Thoracic aorta (tissue), 2 donors: Measurements from ENCODE around the gene SLC9A7. TPM values are rescaled to one million over a fixed set of nuclear protein-coding genes. Genes with fewer than 3 reads are reported as not detected.
"Not testable (repeated sequence)": the region's sequence is repeated elsewhere in the genome, so short reads cannot be mapped to it uniquely, and the experiment has no call there.

ENCODE experiments used
- ATAC-seq: fragments of 150-250 bp; one replicate; pipeline ENCODE4 v1.8.0; 2017; ENCODE audit warnings: low read depth; ENCODE audit not compliant: insufficient number of reproducible peaks, low FRiP score
- DNase-seq: peaks from one replicate; pipeline ENCODE4 v3.0.0-alpha.2; 2020; ENCODE audit warnings: low spot score
- H3K27ac ChIP-seq, 2 donors: fragments of 200-600 bp; sonication (generic); 1 replicate in 1 of 2; 2 replicates in 1 of 2; pipeline ENCODE4 v1.5.1; 2016; ENCODE audit warnings: mild to moderate bottlenecking in 2 of 2, moderate library complexity in 2 of 2
- H3K27me3 ChIP-seq: fragments of 200-600 bp; sonication (generic); replicated peaks from 2 replicates; pipeline ENCODE4 v1.6.0; 2016; ENCODE audit warnings: mild to moderate bottlenecking; ENCODE audit not compliant: insufficient read depth
- H3K36me3 ChIP-seq: fragments of 200-600 bp; sonication (generic); one replicate; pipeline ENCODE4 v1.5.1; 2016
- H3K4me1 ChIP-seq, 2 donors: fragments of 200-600 bp; sonication (generic); 1 replicate in 1 of 2; 2 replicates in 1 of 2; pipeline versions ENCODE4 v1.5.1 to v1.6.0; 2016; ENCODE audit warnings: low read depth in 2 of 2, mild to moderate bottlenecking in 1 of 2; ENCODE audit not compliant: control insufficient read depth in 1 of 2
- H3K4me3 ChIP-seq: fragments of 200-600 bp; sonication (generic); 2 replicates; pipeline ENCODE4 v1.5.1; 2016; ENCODE audit warnings: mild to moderate bottlenecking
- H3K9me3 ChIP-seq: fragments of 200-600 bp; sonication (generic); 2 replicates; pipeline ENCODE4 v1.5.1; 2016
- total RNA-seq, 2 donors: library from RNA; depleted of rRNA; stranded (reverse); fragments of >200 nt; gene quantifications; one replicate each; pipeline versions ENCODE4 v1.1.0 to v1.2.3, GENCODE V29; 2016
- TF ChIP-seq, protein P1 (sequence below): fragments of 200-600 bp; sonication (generic); IDR thresholded peaks from one replicate; pipeline ENCODE4 v1.5.1; 2019; ENCODE audit warnings: antibody characterized with exemption

Gene SLC9A7
- total RNA-seq, 2 donors from 2014 or later: 6.7 to 12.2 TPM

DNA sequence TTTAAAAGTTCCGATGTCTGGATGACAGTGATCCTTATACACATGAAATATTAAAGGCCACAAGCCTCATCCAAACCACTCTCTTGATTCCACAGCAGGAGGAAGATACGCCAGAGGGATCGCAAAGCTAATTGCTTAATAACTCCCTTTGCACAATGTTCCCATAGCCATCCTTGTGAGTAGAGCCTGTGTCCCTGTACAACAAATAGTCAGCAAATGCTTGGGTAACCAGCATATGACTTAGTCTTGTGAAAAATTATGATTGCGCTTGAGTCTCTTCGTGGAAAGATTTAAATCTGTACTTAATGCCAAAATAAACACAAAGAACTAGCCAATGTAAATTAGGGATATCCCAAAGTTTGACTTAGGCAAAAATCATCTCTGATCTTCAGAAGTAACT lies 31.5 kb downstream of the SLC9A7 start:
- no peaks in the 10 kb centered on the region for H3K36me3 ChIP-seq
- no peaks in the 10 kb centered on the region for H3K9me3 ChIP-seq
- ATAC-seq (no peak), DNase-seq (no peak)
- H3K27ac ChIP-seq: no peak overlapping the region
- no peaks in the 10 kb centered on the region for H3K27me3 ChIP-seq
- H3K4me1 ChIP-seq: no peaks in the 10 kb centered on the region
- TF ChIP-seq, protein P1, sequence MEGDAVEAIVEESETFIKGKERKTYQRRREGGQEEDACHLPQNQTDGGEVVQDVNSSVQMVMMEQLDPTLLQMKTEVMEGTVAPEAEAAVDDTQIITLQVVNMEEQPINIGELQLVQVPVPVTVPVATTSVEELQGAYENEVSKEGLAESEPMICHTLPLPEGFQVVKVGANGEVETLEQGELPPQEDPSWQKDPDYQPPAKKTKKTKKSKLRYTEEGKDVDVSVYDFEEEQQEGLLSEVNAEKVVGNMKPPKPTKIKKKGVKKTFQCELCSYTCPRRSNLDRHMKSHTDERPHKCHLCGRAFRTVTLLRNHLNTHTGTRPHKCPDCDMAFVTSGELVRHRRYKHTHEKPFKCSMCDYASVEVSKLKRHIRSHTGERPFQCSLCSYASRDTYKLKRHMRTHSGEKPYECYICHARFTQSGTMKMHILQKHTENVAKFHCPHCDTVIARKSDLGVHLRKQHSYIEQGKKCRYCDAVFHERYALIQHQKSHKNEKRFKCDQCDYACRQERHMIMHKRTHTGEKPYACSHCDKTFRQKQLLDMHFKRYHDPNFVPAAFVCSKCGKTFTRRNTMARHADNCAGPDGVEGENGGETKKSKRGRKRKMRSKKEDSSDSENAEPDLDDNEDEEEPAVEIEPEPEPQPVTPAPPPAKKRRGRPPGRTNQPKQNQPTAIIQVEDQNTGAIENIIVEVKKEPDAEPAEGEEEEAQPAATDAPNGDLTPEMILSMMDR: no peak
- H3K4me3 ChIP-seq: no peak overlapping the region

DNA sequence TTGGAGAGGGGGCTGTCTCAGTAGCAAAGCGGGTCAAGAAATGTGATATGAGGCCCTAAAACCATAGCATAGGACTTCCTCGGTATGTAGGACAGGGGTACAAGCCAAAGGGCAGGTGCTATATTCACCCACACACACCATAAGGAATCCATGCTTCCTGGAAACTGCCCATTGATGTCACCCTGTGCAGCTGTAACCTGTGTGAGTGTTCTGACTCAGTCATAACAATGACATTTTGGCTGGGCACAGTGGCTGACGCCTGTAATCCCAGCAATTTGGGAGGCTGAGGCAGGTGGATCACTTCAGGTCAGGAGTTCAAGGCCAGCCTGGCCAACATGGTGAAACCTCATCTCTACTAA lies 35.4 kb downstream of the SLC9A7 start:
- DNase-seq, H3K36me3 ChIP-seq, ATAC-seq, H3K4me3 ChIP-seq, H3K9me3 ChIP-seq, H3K27ac ChIP-seq, H3K27me3 ChIP-seq, H3K4me1 ChIP-seq: not testable (repeated sequence)

DNA sequence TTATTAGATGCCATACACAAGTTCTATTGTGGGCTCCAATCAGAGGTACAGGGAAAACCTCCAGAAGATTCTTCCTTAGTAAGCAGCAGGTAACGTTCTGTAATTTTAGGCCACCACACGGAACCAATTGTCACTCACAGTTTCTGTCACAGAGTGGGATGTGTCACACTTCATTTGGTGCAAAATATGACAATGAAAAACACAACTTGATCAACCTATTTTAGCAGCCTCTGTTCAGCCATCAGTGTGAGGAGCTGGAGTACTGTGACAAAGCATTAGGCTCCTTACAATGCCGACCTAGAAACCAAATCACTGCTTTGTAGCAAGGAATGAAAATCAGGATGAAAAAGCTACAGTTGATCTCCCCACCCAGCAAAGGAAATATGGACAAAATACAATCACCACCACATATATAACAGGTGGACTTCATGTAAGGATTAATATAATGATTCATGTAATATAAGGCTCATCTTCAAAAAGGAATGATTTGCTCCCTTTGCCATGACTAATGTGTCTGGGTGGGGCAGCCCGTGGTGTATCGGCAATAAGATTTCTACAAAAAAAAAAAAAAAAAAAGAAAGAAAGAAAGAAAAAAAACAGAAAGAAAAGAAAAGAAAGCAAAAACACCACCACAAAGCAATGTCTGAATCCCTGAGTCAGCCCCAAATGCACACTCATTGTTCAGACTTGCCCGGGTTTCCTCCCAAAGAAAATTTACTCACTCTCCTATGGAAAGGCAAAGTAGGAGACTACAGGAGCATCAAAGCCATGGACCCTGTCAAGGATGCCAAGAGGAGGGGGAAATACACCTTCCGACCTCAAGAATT lies 36.0 kb downstream of the SLC9A7 start:
- no peak for DNase-seq
- no peaks in the 10 kb centered on the region for H3K4me1 ChIP-seq
- H3K27me3 ChIP-seq: no peaks in the 10 kb centered on the region
- no peak overlapping the region for H3K27ac ChIP-seq
- ATAC-seq: no peak
- no peaks in the 10 kb centered on the region for H3K36me3 ChIP-seq
- no peak overlapping the region for H3K4me3 ChIP-seq
- TF ChIP-seq, protein P1: no peak
- no peaks in the 10 kb centered on the region for H3K9me3 ChIP-seq

DNA sequence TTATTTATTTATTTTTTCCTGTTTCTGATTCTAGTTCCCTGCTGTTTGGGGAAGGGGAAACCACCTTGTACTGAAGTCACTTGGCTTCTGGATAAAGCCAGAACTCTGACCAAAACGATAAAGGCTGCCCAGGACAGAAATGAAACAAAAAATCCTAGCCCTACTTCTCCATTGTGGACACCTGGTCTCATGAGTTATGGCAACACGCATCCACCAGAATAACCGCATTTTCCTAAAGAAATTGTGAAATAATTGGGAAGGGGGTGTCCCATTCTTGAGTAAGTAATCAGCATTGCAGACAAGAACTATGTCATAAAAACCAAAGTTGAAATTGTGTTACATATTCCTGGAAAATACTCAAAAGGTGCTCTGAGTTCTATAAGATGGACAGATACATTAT lies 42.1 kb downstream of the SLC9A7 start:
- Histone ChIP-seq H3K4me3 (no peak overlapping the region), H3K36me3 (no peaks in the 10 kb centered on the region), H3K4me1 (no peaks in the 10 kb centered on the region), H3K9me3 (no peaks in the 10 kb centered on the region), H3K27me3 (no peaks in the 10 kb centered on the region), H3K27ac (no peak overlapping the region)
- DNase-seq: no peak
- TF ChIP-seq, protein P1: no peak
- ATAC-seq: no peak

DNA sequence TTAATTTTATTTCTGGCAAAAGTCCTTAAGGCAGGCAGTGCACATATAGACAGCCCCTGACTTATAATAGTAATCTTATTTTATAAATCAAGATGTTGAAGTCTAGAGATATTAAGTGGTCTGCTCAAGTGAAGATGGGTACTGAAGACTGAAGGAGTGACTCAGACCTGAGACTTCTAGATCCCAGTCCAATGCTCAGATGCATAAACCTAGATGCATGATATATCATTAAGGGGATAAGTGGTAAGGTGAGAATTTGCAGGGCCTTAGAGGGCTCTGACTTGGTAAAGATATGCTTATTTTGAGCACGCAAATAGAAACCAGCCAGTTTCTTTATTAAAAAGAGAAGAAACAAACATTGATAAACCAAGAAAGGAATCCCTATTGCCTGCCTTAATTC lies 42.9 kb downstream of the SLC9A7 start:
- no peak overlapping the region for H3K4me3 ChIP-seq
- ATAC-seq (no peak), DNase-seq (no peak)
- TF ChIP-seq, protein P1: no peak
- no peaks in the 10 kb centered on the region for H3K9me3 ChIP-seq
- no peak overlapping the region for H3K27ac ChIP-seq
- H3K27me3 ChIP-seq: no peaks in the 10 kb centered on the region
- no peaks in the 10 kb centered on the region for H3K4me1 ChIP-seq
- no peaks in the 10 kb centered on the region for H3K36me3 ChIP-seq

DNA sequence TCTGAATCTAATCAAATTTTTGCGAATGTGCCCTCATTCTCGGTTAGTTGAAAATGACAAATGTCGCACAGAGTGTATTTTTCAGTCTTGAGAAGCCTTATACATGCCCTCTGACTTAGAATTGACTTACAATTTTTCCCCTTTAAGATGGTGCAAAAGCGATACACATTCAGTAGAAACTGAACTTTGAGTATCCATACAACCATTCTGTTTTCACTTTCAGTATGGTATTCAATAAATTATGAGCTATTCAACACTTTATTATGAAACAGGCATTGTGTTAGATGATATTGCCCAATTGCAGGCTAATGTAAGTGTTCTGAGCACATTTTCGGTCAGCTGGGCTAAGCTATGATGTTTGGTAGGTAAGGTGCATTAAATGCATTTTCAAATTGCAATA lies 43.4 kb downstream of the SLC9A7 start:
- no peak for ATAC-seq
- Histone ChIP-seq H3K27ac (no peak overlapping the region), H3K9me3 (no peaks in the 10 kb centered on the region), H3K4me1 (no peaks in the 10 kb centered on the region), H3K27me3 (no peaks in the 10 kb centered on the region), H3K4me3 (no peak overlapping the region), H3K36me3 (no peaks in the 10 kb centered on the region)
- TF ChIP-seq, protein P1: no peak
- no peak for DNase-seq
